Activated CD4-positive, alpha-beta T cell treated with anti-CD3 and anti-CD28 coated beads for 36 hours (primary cell): ENCODE data around the gene LSAMP. TPM values are rescaled to one million over a fixed set of nuclear protein-coding genes. Genes with fewer than 3 reads are reported as not detected.
"Not testable (repeated sequence)": the region's sequence is repeated elsewhere in the genome, so short reads cannot be mapped to it uniquely, and the experiment has no call there.

ENCODE experiments used
- ATAC-seq: fragments of 200-7000 bp; cut with Tn5 transposase; one replicate; pipeline ENCODE4 v1.10.0; 2021; ENCODE audit warnings: mild to moderate bottlenecking, moderate library complexity
- CTCF ChIA-PET: fragments of 350-600 bp; sonication (Branson Sonifier 250); formaldehyde crosslinking; loops from one replicate; lab custom pipeline; 2021; ENCODE audit warnings: antibody characterized with exemption; lab: Charles Lee
- POLR2A ChIA-PET: fragments of 350-600 bp; sonication (Branson Sonifier 250); formaldehyde crosslinking; loops from one replicate; lab custom pipeline; 2021; ENCODE audit warnings: antibody characterized with exemption, inconsistent platforms; lab: Charles Lee
- DNase-seq: peaks from one replicate; pipeline ENCODE4 v3.0.0-alpha.2; 2020
- H3K27ac Mint-ChIP-seq: one replicate; pipeline ENCODE4 v1.8.0; 2021; ENCODE audit warnings: mixed read lengths
- H3K27me3 Mint-ChIP-seq: one replicate; pipeline ENCODE4 v1.8.0; 2021; ENCODE audit warnings: mixed read lengths
- H3K36me3 Mint-ChIP-seq: one replicate; pipeline ENCODE4 v1.8.0; 2021; ENCODE audit warnings: low read depth, mixed read lengths
- H3K4me1 Mint-ChIP-seq: one replicate; pipeline ENCODE4 v1.8.0; 2021; ENCODE audit warnings: mixed read lengths
- H3K4me3 Mint-ChIP-seq: one replicate; pipeline ENCODE4 v1.8.0; 2021; ENCODE audit warnings: mild to moderate bottlenecking, moderate library complexity, mixed read lengths
- H3K9me3 Mint-ChIP-seq: one replicate; pipeline ENCODE4 v1.8.0; 2021; ENCODE audit warnings: low read depth, mixed read lengths
- intact Hi-C, 2 experiments: fragments of 100-400 bp; cut with DNase I in 1 of 2; cut with micrococcal nuclease in 1 of 2; formaldehyde crosslinking; loops; one replicate each; pipeline versions ENCODE4 v1.14.2 to v1.15.1; 2022 to 2024; cut with DNase I, micrococcal nuclease
- total RNA-seq, 2 experiments: library from RNA; stranded (reverse); gene quantifications; one replicate each; pipeline ENCODE4 v1.2.3, GENCODE V29; 2021

Gene LSAMP
- total RNA-seq, 2 experiments from 2014 or later = not detected

- POLR2A ChIA-PET = interaction anchor here (0.5 to 0.8 kb wide), 2 partner anchors 33 to 1405 kb away, joined by 3 to 4 read pairs; no protein-coding TSS in a partner anchor
- intact Hi-C loops = loop anchor here (1.0 to 10.0 kb wide), 12 partner anchors 8 to 1572 kb away; partner anchors contain the start of gene ZBTB20 (in 2 of the 2)
- CTCF ChIA-PET = interaction anchor here (0.6 to 3.0 kb wide), 15 partner anchors 8 to 690 kb away, joined by 3 to 14 read pairs (median 5); partner anchors contain the start of gene ZBTB20
- ATAC-seq = peak; percentile 91
- no peaks in the 10 kb centered on the region for H3K9me3 Mint-ChIP-seq
- H3K36me3 Mint-ChIP-seq = no peaks in the 10 kb centered on the region
- peaks cover 18% of the 10 kb centered on the region for H3K4me1 Mint-ChIP-seq
- H3K27ac Mint-ChIP-seq = peak overlapping the region; percentile 97
- DNase-seq = peak; percentile 94
- peak overlapping the region; percentile 81 for H3K4me3 Mint-ChIP-seq
- H3K27me3 Mint-ChIP-seq = no peaks in the 10 kb centered on the region
Measured at GRCh38 chr3:115783938-115784738, 661.1 kb downstream of the LSAMP start.

- DNase-seq, H3K27me3 Mint-ChIP-seq, H3K9me3 Mint-ChIP-seq, ATAC-seq, H3K36me3 Mint-ChIP-seq, H3K27ac Mint-ChIP-seq: not testable (repeated sequence)
- intact Hi-C loops = loop anchor here (5.0 to 10.0 kb wide), 4 partner anchors 691 to 1571 kb away; no protein-coding TSS in a partner anchor
- Mint-ChIP-seq H3K4me1 (peaks cover 12% of the 10 kb centered on the region), H3K4me3 (peak overlapping the region; percentile 81)
- POLR2A ChIA-PET = interaction anchor here (0.8 kb wide), 1 partner anchor 34 kb away, joined by 4 read pairs; no protein-coding TSS in a partner anchor
- CTCF ChIA-PET = interaction anchor here (0.6 to 3.0 kb wide), 10 partner anchors 8 to 689 kb away, joined by 3 to 14 read pairs (median 5); partner anchors contain the start of gene ZBTB20
Measured at GRCh38 chr3:115783426-115783825, 661.9 kb downstream of the LSAMP start.

GRCh38 chr3:115779011-115779410 is 666.3 kb downstream of the LSAMP start:
- H3K36me3 Mint-ChIP-seq = no peaks in the 10 kb centered on the region
- no peak overlapping the region for H3K4me3 Mint-ChIP-seq
- H3K27me3 Mint-ChIP-seq = peaks cover 2% of the 10 kb centered on the region
- POLR2A ChIA-PET = no interaction called here
- CTCF ChIA-PET = no interaction called here
- peaks cover 2% of the 10 kb centered on the region for H3K4me1 Mint-ChIP-seq
- H3K9me3 Mint-ChIP-seq = no peaks in the 10 kb centered on the region
- DNase-seq (no peak), ATAC-seq (no peak)
- intact Hi-C loops = no loop called here
- H3K27ac Mint-ChIP-seq = no peak overlapping the region

- Mint-ChIP-seq H3K4me1 (no peaks in the 10 kb centered on the region), H3K4me3 (no peak overlapping the region), H3K27me3 (peaks cover 6% of the 10 kb centered on the region), H3K36me3 (no peaks in the 10 kb centered on the region), H3K27ac (no peak overlapping the region), H3K9me3 (no peaks in the 10 kb centered on the region)
- DNase-seq (no peak), ATAC-seq (no peak)
- intact Hi-C loops = no loop called here
- ChIA-PET POLR2A (no interaction called here), CTCF (interaction anchor here (2.9 kb wide), 1 partner anchor 11 kb away, joined by 11 read pairs; no protein-coding TSS in a partner anchor)
Measured at GRCh38 chr3:115772951-115773350, 672.3 kb downstream of the LSAMP start.

- POLR2A ChIA-PET = no interaction called here
- DNase-seq (no peak), ATAC-seq (no peak)
- intact Hi-C loops = no loop called here
- Mint-ChIP-seq H3K36me3 (no peaks in the 10 kb centered on the region), H3K9me3 (no peaks in the 10 kb centered on the region), H3K27ac (no peak overlapping the region), H3K27me3 (peaks cover 7% of the 10 kb centered on the region), H3K4me3 (no peak overlapping the region), H3K4me1 (no peaks in the 10 kb centered on the region)
- CTCF ChIA-PET = interaction anchor here (2.1 kb wide), 1 partner anchor 16 kb away, joined by 10 read pairs; no protein-coding TSS in a partner anchor
Measured at GRCh38 chr3:115768661-115769060, 676.6 kb downstream of the LSAMP start.

- Mint-ChIP-seq H3K4me1 (no peaks in the 10 kb centered on the region), H3K36me3 (no peaks in the 10 kb centered on the region), H3K27ac (no peak overlapping the region), H3K9me3 (no peaks in the 10 kb centered on the region), H3K27me3 (peaks cover 6% of the 10 kb centered on the region), H3K4me3 (no peak overlapping the region)
- intact Hi-C loops = no loop called here
- ChIA-PET POLR2A (no interaction called here), CTCF (interaction anchor here (0.9 to 2.1 kb wide), 2 partner anchors 17 to 60 kb away, joined by 3 to 10 read pairs; no protein-coding TSS in a partner anchor)
- no peak for ATAC-seq
- DNase-seq = no peak
Measured at GRCh38 chr3:115766587-115767482, 678.5 kb downstream of the LSAMP start.

- Mint-ChIP-seq H3K4me1 (no peaks in the 10 kb centered on the region), H3K27me3 (peaks cover 9% of the 10 kb centered on the region), H3K27ac (no peak overlapping the region), H3K9me3 (no peaks in the 10 kb centered on the region), H3K36me3 (no peaks in the 10 kb centered on the region), H3K4me3 (no peak overlapping the region)
- ATAC-seq (no peak), DNase-seq (no peak)
- intact Hi-C loops = no loop called here
- ChIA-PET CTCF (interaction anchor here (0.8 kb wide), 1 partner anchor 1049 kb away, joined by 3 read pairs; no protein-coding TSS in a partner anchor), POLR2A (no interaction called here)
Measured at GRCh38 chr3:115761927-115762305, 683.4 kb downstream of the LSAMP start.

GRCh38 chr3:115760716-115761115 is 684.6 kb downstream of the LSAMP start:
- no peak for DNase-seq
- intact Hi-C loops = no loop called here
- ChIA-PET CTCF (no interaction called here), POLR2A (no interaction called here)
- ATAC-seq = no peak
- H3K4me1 Mint-ChIP-seq = no peaks in the 10 kb centered on the region
- no peak overlapping the region for H3K27ac Mint-ChIP-seq
- H3K4me3 Mint-ChIP-seq = no peak overlapping the region
- H3K36me3 Mint-ChIP-seq = no peaks in the 10 kb centered on the region
- H3K27me3 Mint-ChIP-seq = peaks cover 10% of the 10 kb centered on the region
- H3K9me3 Mint-ChIP-seq = no peaks in the 10 kb centered on the region

- Mint-ChIP-seq H3K27me3 (peaks cover 15% of the 10 kb centered on the region), H3K4me1 (no peaks in the 10 kb centered on the region), H3K4me3 (no peak overlapping the region), H3K36me3 (no peaks in the 10 kb centered on the region), H3K9me3 (no peaks in the 10 kb centered on the region), H3K27ac (no peak overlapping the region)
- intact Hi-C loops = no loop called here
- CTCF ChIA-PET = no interaction called here
- DNase-seq = no peak
- POLR2A ChIA-PET = no interaction called here
- ATAC-seq = no peak
Measured at GRCh38 chr3:115758076-115758763, 687.1 kb downstream of the LSAMP start.

GRCh38 chr3:115752978-115753377 is 692.3 kb downstream of the LSAMP start:
- CTCF ChIA-PET, DNase-seq, H3K27ac Mint-ChIP-seq, H3K4me1 Mint-ChIP-seq, H3K9me3 Mint-ChIP-seq, intact Hi-C loops, H3K36me3 Mint-ChIP-seq, POLR2A ChIA-PET, H3K4me3 Mint-ChIP-seq, ATAC-seq: not testable (repeated sequence)
- peaks cover 24% of the 10 kb centered on the region for H3K27me3 Mint-ChIP-seq
